ENCODE measurements around the gene PDE6D. TPM values are rescaled to one million over a fixed set of nuclear protein-coding genes. Genes with fewer than 3 reads are reported as not detected.

Gene PDE6D
- total and polyA plus RNA-seq, 2 of the 13 experiments (the other 11 are each of a cell fraction or from before 2014, with no cell fraction given): 14.1 to 23.2 TPM

DNA sequence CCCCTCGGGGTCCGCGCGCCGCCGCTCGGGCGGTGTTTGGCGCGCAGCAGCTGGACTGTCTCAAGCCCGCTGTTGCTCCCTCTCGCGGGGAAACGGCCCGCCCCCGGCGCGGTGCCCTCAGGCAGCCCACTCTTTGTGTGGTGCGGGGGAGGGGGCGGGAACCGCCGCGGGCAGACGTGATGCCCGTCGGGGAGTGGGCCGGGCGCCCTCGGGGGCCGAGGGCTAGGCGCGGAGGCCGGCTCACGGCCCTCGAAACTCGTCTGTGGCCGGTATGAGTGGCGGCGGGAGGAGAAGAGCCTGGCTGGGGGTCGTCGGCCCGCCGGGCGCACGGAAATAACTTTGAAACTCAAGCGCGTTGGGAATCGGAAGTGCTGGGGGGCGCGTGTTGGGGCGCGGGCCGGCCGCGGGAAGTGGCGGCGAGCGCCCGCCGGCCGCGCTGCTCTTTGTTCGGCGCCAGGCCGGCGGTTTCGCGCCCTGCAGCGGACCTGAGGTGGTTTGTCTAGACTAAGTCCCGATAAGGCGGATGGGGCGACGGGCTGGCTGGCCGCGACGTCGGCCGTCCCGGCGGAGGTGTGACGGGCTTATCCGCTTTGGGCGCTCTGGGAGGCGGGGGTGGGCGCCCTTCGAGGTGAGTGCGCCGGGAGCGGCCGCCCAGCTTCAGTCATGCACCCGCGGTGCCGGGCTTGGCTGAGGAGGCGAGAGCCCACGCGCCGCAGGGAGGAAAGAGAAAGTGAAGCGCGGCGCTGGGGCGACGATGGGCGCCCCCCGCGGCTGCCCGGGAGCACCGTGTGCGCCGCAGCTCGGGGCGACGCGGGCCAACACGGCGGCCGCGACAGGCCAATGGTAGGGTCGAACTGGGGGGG is 72.1 kb downstream of the PDE6D start (continued):
- TF ChIP-seq, protein P1, sequence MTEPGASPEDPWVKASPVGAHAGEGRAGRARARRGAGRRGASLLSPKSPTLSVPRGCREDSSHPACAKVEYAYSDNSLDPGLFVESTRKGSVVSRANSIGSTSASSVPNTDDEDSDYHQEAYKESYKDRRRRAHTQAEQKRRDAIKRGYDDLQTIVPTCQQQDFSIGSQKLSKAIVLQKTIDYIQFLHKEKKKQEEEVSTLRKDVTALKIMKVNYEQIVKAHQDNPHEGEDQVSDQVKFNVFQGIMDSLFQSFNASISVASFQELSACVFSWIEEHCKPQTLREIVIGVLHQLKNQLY (CRISPR knock-in tag; IDR thresholded peaks at IDR 0.05): no peak
- TF ChIP-seq MXD4 (CRISPR knock-in tag; IDR thresholded peaks at IDR 0.05) (no peak; the same call in 1 of the 2 replicates), ZMAT3 (CRISPR knock-in tag; conservative IDR thresholded peaks at IDR 0.05) (0 out of 2 replicates have a peak, but pooled peaks have one; percentile 27), ZNF660 (CRISPR knock-in tag; IDR thresholded peaks at IDR 0.05; ENCODE audit: borderline replicate concordance, low read depth) (no peak), FOSL1 (CRISPR knock-in tag; IDR thresholded peaks at IDR 0.05; ENCODE audit: borderline replicate concordance) (no peak), TEAD3 (CRISPR knock-in tag; optimal IDR thresholded peaks at IDR 0.05; ENCODE audit: borderline replicate concordance) (no peak), MIER2 (CRISPR knock-in tag; IDR thresholded peaks at IDR 0.05) (no peak), ZNF891 (CRISPR knock-in tag; IDR thresholded peaks at IDR 0.05) (no peak; the same call in 1 of the 2 replicates), POLR2AphosphoS5 (IDR thresholded peaks at IDR 0.05; ENCODE audit: low read depth, low read length) (peak; percentile 27; the same call in 1 of the 2 replicates), KAT2B (IDR thresholded peaks at IDR 0.05; ENCODE audit: borderline replicate concordance, low read depth, low read length) (no peak)
- TF ChIP-seq, protein P2, sequence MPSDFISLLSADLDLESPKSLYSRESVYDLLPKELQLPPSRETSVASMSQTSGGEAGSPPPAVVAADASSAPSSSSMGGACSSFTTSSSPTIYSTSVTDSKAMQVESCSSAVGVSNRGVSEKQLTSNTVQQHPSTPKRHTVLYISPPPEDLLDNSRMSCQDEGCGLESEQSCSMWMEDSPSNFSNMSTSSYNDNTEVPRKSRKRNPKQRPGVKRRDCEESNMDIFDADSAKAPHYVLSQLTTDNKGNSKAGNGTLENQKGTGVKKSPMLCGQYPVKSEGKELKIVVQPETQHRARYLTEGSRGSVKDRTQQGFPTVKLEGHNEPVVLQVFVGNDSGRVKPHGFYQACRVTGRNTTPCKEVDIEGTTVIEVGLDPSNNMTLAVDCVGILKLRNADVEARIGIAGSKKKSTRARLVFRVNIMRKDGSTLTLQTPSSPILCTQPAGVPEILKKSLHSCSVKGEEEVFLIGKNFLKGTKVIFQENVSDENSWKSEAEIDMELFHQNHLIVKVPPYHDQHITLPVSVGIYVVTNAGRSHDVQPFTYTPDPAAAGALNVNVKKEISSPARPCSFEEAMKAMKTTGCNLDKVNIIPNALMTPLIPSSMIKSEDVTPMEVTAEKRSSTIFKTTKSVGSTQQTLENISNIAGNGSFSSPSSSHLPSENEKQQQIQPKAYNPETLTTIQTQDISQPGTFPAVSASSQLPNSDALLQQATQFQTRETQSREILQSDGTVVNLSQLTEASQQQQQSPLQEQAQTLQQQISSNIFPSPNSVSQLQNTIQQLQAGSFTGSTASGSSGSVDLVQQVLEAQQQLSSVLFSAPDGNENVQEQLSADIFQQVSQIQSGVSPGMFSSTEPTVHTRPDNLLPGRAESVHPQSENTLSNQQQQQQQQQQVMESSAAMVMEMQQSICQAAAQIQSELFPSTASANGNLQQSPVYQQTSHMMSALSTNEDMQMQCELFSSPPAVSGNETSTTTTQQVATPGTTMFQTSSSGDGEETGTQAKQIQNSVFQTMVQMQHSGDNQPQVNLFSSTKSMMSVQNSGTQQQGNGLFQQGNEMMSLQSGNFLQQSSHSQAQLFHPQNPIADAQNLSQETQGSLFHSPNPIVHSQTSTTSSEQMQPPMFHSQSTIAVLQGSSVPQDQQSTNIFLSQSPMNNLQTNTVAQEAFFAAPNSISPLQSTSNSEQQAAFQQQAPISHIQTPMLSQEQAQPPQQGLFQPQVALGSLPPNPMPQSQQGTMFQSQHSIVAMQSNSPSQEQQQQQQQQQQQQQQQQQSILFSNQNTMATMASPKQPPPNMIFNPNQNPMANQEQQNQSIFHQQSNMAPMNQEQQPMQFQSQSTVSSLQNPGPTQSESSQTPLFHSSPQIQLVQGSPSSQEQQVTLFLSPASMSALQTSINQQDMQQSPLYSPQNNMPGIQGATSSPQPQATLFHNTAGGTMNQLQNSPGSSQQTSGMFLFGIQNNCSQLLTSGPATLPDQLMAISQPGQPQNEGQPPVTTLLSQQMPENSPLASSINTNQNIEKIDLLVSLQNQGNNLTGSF (CRISPR knock-in tag; IDR thresholded peaks at IDR 0.05): no peak
- TF ChIP-seq, protein P3, sequence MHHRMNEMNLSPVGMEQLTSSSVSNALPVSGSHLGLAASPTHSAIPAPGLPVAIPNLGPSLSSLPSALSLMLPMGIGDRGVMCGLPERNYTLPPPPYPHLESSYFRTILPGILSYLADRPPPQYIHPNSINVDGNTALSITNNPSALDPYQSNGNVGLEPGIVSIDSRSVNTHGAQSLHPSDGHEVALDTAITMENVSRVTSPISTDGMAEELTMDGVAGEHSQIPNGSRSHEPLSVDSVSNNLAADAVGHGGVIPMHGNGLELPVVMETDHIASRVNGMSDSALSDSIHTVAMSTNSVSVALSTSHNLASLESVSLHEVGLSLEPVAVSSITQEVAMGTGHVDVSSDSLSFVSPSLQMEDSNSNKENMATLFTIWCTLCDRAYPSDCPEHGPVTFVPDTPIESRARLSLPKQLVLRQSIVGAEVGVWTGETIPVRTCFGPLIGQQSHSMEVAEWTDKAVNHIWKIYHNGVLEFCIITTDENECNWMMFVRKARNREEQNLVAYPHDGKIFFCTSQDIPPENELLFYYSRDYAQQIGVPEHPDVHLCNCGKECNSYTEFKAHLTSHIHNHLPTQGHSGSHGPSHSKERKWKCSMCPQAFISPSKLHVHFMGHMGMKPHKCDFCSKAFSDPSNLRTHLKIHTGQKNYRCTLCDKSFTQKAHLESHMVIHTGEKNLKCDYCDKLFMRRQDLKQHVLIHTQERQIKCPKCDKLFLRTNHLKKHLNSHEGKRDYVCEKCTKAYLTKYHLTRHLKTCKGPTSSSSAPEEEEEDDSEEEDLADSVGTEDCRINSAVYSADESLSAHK (CRISPR knock-in tag; IDR thresholded peaks at IDR 0.05; ENCODE audit: borderline replicate concordance): no peak
- TF ChIP-seq, protein P4, sequence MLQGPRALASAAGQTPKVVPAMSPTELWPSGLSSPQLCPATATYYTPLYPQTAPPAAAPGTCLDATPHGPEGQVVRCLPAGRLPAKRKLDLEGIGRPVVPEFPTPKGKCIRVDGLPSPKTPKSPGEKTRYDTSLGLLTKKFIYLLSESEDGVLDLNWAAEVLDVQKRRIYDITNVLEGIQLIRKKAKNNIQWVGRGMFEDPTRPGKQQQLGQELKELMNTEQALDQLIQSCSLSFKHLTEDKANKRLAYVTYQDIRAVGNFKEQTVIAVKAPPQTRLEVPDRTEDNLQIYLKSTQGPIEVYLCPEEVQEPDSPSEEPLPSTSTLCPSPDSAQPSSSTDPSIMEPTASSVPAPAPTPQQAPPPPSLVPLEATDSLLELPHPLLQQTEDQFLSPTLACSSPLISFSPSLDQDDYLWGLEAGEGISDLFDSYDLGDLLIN (CRISPR knock-in tag; IDR thresholded peaks at IDR 0.05; ENCODE audit: borderline replicate concordance): no peak
- TF ChIP-seq, protein P5, sequence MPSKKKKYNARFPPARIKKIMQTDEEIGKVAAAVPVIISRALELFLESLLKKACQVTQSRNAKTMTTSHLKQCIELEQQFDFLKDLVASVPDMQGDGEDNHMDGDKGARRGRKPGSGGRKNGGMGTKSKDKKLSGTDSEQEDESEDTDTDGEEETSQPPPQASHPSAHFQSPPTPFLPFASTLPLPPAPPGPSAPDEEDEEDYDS (CRISPR knock-in tag; IDR thresholded peaks at IDR 0.05): no peak
- TF ChIP-seq, protein P6, sequence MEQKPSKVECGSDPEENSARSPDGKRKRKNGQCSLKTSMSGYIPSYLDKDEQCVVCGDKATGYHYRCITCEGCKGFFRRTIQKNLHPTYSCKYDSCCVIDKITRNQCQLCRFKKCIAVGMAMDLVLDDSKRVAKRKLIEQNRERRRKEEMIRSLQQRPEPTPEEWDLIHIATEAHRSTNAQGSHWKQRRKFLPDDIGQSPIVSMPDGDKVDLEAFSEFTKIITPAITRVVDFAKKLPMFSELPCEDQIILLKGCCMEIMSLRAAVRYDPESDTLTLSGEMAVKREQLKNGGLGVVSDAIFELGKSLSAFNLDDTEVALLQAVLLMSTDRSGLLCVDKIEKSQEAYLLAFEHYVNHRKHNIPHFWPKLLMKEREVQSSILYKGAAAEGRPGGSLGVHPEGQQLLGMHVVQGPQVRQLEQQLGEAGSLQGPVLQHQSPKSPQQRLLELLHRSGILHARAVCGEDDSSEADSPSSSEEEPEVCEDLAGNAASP (CRISPR knock-in tag; IDR thresholded peaks at IDR 0.05; ENCODE audit: borderline replicate concordance): no peak
- TF ChIP-seq, protein P7, sequence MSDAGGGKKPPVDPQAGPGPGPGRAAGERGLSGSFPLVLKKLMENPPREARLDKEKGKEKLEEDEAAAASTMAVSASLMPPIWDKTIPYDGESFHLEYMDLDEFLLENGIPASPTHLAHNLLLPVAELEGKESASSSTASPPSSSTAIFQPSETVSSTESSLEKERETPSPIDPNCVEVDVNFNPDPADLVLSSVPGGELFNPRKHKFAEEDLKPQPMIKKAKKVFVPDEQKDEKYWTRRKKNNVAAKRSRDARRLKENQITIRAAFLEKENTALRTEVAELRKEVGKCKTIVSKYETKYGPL (CRISPR knock-in tag; IDR thresholded peaks at IDR 0.05): no peak
